Activated CD4-positive, alpha-beta memory T cell treated with anti-CD3 and anti-CD28 coated beads for 36 hours (primary cell): ENCODE results near the gene ADGRG3. TPM values are rescaled to one million over a fixed set of nuclear protein-coding genes. Genes with fewer than 3 reads are reported as not detected.

Experiments
- CTCF ChIA-PET: fragments of 350-600 bp; sonication (Branson Sonifier 250); formaldehyde crosslinking; loops from one replicate; lab custom pipeline; 2021; ENCODE audit warnings: antibody characterized with exemption, inconsistent platforms; lab: Charles Lee
- POLR2A ChIA-PET: fragments of 350-600 bp; sonication (Branson Sonifier 250); formaldehyde crosslinking; loops from one replicate; lab custom pipeline; 2021; ENCODE audit warnings: antibody characterized with exemption; lab: Charles Lee
- DNase-seq: peaks from one replicate; pipeline ENCODE4 v3.0.0-alpha.2; 2020
- H3K27ac Mint-ChIP-seq: one replicate; pipeline ENCODE4 v1.8.0; 2021; ENCODE audit warnings: mixed read lengths
- H3K27me3 Mint-ChIP-seq: one replicate; pipeline ENCODE4 v1.8.0; 2021; ENCODE audit warnings: mixed read lengths
- H3K36me3 Mint-ChIP-seq: one replicate; pipeline ENCODE4 v1.8.0; 2021; ENCODE audit warnings: mixed read lengths
- H3K4me1 Mint-ChIP-seq: one replicate; pipeline ENCODE4 v1.8.0; 2021; ENCODE audit warnings: low read depth, mixed read lengths
- H3K4me3 Mint-ChIP-seq: one replicate; pipeline ENCODE4 v1.8.0; 2021; ENCODE audit warnings: mild to moderate bottlenecking, mixed read lengths
- H3K9me3 Mint-ChIP-seq: one replicate; pipeline ENCODE4 v1.8.0; 2021; ENCODE audit warnings: mixed read lengths
- intact Hi-C: fragments of 100-400 bp; cut with micrococcal nuclease; formaldehyde crosslinking; loops from one replicate; pipeline ENCODE4 v1.15.1; 2023
- total RNA-seq, 2 experiments: library from RNA; stranded (reverse); gene quantifications; one replicate each; pipeline ENCODE4 v1.2.3, GENCODE V29; 2021

ADGRG3 gene
- total RNA-seq, 2 experiments from 2014 or later: not detected

DNA sequence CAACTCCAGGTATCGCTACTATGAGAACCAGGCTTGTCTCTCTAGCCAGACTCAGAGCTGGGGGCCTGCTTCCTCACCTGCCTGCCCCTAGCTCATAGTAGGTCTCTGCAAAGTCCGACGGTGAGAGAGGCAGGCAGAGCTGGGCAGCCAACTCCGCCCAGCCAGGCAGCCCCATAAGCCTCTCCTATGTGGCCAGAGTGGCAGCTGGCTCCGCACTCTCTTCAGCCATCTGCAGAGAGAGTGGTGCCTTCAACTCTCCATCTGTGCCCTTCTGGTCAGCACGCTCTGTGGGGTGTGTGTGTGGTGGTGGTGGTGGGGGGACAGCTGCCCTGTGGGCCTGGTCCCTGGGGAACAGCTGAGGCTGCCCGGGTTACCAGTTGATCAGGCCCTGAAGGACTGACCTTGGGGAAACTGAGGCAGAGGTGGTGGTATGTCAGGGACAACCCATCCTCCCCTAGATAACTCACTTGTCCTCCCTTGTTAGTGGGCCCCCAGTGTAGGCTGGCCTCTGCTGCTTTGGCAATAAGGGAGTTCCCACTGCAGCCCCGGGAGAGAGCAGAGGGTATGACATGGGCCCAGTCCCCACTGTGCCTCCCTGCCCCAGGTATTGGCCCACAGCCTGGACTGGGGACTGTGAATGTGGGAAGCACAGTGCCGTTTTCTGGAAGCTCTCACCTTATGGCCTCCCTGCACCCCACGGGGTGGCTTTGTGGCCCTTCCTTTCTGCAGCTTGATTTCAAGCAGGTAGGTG lies 41.5 kb upstream of the ADGRG3 start:
- Mint-ChIP-seq H3K4me1 (peaks cover 11% of the 10 kb centered on the region), H3K36me3 (no peaks in the 10 kb centered on the region), H3K9me3 (no peaks in the 10 kb centered on the region), H3K27me3 (peaks cover 25% of the 10 kb centered on the region), H3K27ac (no peak overlapping the region), H3K4me3 (no peak overlapping the region)
- no peak for DNase-seq
- CTCF ChIA-PET: interaction anchor here (1.1 to 1.3 kb wide), 2 partner anchors 25 to 51 kb away, joined by 4 to 6 read pairs; no protein-coding TSS in a partner anchor
- POLR2A ChIA-PET: no interaction called here
- intact Hi-C loops: loop anchor here (5.0 kb wide), 1 partner anchor 34 kb away; no protein-coding TSS in a partner anchor

GRCh38 chr16:57627184-57627871 lies 40.8 kb upstream of the ADGRG3 start:
- Mint-ChIP-seq H3K27ac (no peak overlapping the region), H3K36me3 (no peaks in the 10 kb centered on the region), H3K4me1 (peaks cover 11% of the 10 kb centered on the region), H3K9me3 (no peaks in the 10 kb centered on the region), H3K4me3 (no peak overlapping the region), H3K27me3 (peaks cover 25% of the 10 kb centered on the region)
- ChIA-PET CTCF (interaction anchor here (0.7 to 1.3 kb wide), 4 partner anchors 11 to 52 kb away, joined by 3 to 6 read pairs (median 4); no protein-coding TSS in a partner anchor), POLR2A (no interaction called here)
- DNase-seq: no peak
- intact Hi-C loops: loop anchor here (5.0 kb wide), 1 partner anchor 35 kb away; no protein-coding TSS in a partner anchor

GRCh38 chr16:57628008-57628781 lies 39.9 kb upstream of the ADGRG3 start, which contains the start of gene ADGRG1:
ADGRG1 (plus strand) TSS chr16:57628630; CDS start chr16:57650288, 21,658 bp downstream.
- POLR2A ChIA-PET: interaction anchor here (1.1 kb wide), 1 partner anchor 26 kb away, joined by 3 read pairs; no protein-coding TSS in a partner anchor
- Mint-ChIP-seq H3K27ac (no peak within 1 kb of the TSS), H3K4me1 (peaks cover 11% of the 10 kb centered on the region), H3K27me3 (peaks cover 25% of the 10 kb centered on the region), H3K4me3 (peak within 1 kb of the TSS; percentile 14), H3K36me3 (no peaks in the 10 kb centered on the region), H3K9me3 (no peaks in the 10 kb centered on the region)
- intact Hi-C loops: loop anchor here (1.0 to 5.0 kb wide), 2 partner anchors 19 to 36 kb away; no protein-coding TSS in a partner anchor
- CTCF ChIA-PET: interaction anchor here (0.7 to 1.7 kb wide), 9 partner anchors 10 to 53 kb away, joined by 3 to 9 read pairs (median 4); no protein-coding TSS in a partner anchor
- DNase-seq: peak; percentile 81

- H3K36me3 Mint-ChIP-seq: no peaks in the 10 kb centered on the region
- ChIA-PET CTCF (interaction anchor here (0.8 to 1.7 kb wide), 6 partner anchors 9 to 38 kb away, joined by 3 to 9 read pairs (median 4); no protein-coding TSS in a partner anchor), POLR2A (interaction anchor here (1.1 kb wide), 1 partner anchor 27 kb away, joined by 3 read pairs; no protein-coding TSS in a partner anchor)
- H3K27ac Mint-ChIP-seq: no peak overlapping the region
- no peak for DNase-seq
- H3K4me3 Mint-ChIP-seq: peak overlapping the region; percentile 14
- H3K9me3 Mint-ChIP-seq: no peaks in the 10 kb centered on the region
- peaks cover 25% of the 10 kb centered on the region for H3K27me3 Mint-ChIP-seq
- peaks cover 11% of the 10 kb centered on the region for H3K4me1 Mint-ChIP-seq
- intact Hi-C loops: loop anchor here (1.0 to 5.0 kb wide), 2 partner anchors 20 to 37 kb away; no protein-coding TSS in a partner anchor
These were observed 39.3 kb upstream of the ADGRG3 start for GRCh38 chr16:57628783-57629293.

DNA sequence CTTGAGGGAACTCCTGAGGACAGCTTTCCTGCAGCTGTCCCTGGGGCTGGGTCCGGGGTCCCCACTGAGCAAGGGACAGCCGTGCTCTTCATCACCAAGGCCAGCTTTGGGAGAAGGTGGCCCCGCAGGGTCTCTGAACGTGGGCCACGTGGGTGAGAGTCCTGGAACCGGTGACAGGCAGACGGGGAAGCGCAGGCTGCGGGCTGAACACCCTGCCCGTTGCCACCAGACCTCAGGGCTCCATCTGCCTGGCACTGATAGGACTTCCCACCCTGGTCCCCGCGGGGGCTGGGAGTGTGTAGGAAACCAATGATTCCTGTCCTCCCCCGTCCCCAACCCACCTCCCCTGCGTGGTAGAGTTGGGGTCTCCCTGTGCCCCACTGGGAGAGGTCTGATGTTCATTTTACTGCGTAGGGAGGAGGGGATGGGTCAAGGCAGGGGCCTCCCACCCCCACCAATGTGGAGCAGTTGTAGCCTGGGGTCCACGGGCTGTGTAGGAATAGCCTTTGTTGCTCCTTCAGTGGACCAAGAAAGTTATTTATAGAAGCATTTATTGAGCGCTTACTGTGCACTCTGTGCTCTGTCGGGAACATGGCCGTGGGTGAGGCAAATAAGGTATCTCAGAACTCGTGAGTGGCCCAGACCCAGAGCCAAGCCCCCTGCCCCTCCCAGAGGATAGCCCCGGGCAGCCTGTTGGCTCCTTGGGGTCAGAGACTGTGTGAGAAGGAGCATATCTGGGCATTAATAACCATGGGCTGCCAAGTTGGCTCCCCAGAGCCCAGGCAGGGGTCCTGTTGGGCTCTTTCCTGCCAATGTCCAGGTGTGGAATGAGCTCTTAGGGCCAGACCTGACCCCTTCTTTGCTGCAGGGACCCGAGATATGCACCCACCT lies 38.3 kb upstream of the ADGRG3 start:
- Mint-ChIP-seq H3K36me3 (no peaks in the 10 kb centered on the region), H3K27ac (no peak overlapping the region), H3K4me3 (no peak overlapping the region), H3K27me3 (peaks cover 25% of the 10 kb centered on the region), H3K9me3 (no peaks in the 10 kb centered on the region), H3K4me1 (peaks cover 11% of the 10 kb centered on the region)
- CTCF ChIA-PET: interaction anchor here (1.5 to 2.1 kb wide), 3 partner anchors 14 to 19 kb away, joined by 3 to 9 read pairs (median 8); no protein-coding TSS in a partner anchor
- DNase-seq: no peak
- POLR2A ChIA-PET: interaction anchor here (1.1 kb wide), 1 partner anchor 28 kb away, joined by 3 read pairs; no protein-coding TSS in a partner anchor
- intact Hi-C loops: loop anchor here (5.0 kb wide), 1 partner anchor 37 kb away; no protein-coding TSS in a partner anchor

- intact Hi-C loops: no loop called here
- no peaks in the 10 kb centered on the region for H3K9me3 Mint-ChIP-seq
- peaks cover 27% of the 10 kb centered on the region for H3K27me3 Mint-ChIP-seq
- H3K4me3 Mint-ChIP-seq: no peak overlapping the region
- no peak overlapping the region for H3K27ac Mint-ChIP-seq
- no peak for DNase-seq
- POLR2A ChIA-PET: no interaction called here
- H3K4me1 Mint-ChIP-seq: peaks cover 11% of the 10 kb centered on the region
- CTCF ChIA-PET: interaction anchor here (2.1 kb wide), 1 partner anchor 18 kb away, joined by 8 read pairs; no protein-coding TSS in a partner anchor
- no peaks in the 10 kb centered on the region for H3K36me3 Mint-ChIP-seq
These were observed 37.7 kb upstream of the ADGRG3 start for GRCh38 chr16:57630407-57630797.

DNA sequence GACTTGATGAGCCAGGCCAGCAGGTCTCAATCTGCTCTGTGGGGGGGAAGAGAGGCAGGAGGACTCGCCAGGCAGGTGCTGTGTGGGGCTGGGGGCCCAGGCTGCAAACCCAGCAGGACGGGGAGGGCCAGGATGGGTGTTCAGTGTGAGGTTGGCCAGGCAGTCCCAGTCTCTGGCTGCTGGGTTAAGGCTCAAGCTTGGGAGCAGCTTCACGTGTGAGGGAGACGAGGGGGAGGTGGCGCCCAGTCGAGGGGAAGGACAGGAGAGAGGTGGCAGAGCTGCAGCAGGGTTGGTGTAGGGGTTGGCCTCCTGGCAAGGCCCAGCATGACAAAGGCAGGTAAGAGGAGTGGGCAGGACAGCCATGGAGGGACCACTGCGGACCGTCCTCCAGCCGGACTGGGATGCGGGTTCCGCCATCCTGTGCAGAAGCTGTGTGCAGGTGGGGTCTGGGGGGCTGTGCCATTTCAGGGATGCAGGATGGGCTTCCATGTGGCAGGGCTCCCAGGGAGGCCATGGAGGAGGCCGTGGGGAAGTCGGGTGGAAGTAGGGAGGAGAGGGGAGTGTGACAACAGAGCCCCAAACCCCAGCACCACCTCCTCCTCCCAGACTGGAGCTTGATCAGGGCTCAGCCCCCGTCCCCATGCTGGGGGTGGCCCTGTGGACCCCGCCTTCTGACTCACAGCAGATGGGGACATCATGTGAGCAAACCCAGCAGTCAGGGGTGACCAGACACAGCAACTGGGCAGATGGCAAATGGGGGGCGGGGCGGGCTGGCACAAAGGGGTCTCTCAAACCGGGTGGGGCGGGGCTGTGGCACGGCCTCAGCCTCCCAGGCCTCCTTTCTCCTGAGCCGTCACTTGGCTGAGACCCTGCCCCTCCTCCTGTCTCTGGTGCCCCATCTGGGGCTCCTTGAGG lies 36.9 kb upstream of the ADGRG3 start:
- Mint-ChIP-seq H3K36me3 (no peaks in the 10 kb centered on the region), H3K4me1 (peaks cover 11% of the 10 kb centered on the region), H3K27me3 (peaks cover 27% of the 10 kb centered on the region), H3K9me3 (no peaks in the 10 kb centered on the region), H3K27ac (no peak overlapping the region), H3K4me3 (no peak overlapping the region)
- DNase-seq: no peak
- intact Hi-C loops: no loop called here
- POLR2A ChIA-PET: no interaction called here
- CTCF ChIA-PET: interaction anchor here (1.7 to 2.1 kb wide), 2 partner anchors 17 to 31 kb away, joined by 4 to 8 read pairs; no protein-coding TSS in a partner anchor

- Mint-ChIP-seq H3K27me3 (peaks cover 34% of the 10 kb centered on the region), H3K4me3 (no peak overlapping the region), H3K27ac (no peak overlapping the region), H3K36me3 (no peaks in the 10 kb centered on the region), H3K4me1 (peaks cover 11% of the 10 kb centered on the region), H3K9me3 (no peaks in the 10 kb centered on the region)
- DNase-seq: no peak
- ChIA-PET POLR2A (no interaction called here), CTCF (interaction anchor here (1.0 to 1.2 kb wide), 2 partner anchors 16 to 56 kb away, joined by 3 to 4 read pairs; no protein-coding TSS in a partner anchor)
- intact Hi-C loops: no loop called here
These were observed 35.5 kb upstream of the ADGRG3 start for GRCh38 chr16:57632568-57632967.

DNA sequence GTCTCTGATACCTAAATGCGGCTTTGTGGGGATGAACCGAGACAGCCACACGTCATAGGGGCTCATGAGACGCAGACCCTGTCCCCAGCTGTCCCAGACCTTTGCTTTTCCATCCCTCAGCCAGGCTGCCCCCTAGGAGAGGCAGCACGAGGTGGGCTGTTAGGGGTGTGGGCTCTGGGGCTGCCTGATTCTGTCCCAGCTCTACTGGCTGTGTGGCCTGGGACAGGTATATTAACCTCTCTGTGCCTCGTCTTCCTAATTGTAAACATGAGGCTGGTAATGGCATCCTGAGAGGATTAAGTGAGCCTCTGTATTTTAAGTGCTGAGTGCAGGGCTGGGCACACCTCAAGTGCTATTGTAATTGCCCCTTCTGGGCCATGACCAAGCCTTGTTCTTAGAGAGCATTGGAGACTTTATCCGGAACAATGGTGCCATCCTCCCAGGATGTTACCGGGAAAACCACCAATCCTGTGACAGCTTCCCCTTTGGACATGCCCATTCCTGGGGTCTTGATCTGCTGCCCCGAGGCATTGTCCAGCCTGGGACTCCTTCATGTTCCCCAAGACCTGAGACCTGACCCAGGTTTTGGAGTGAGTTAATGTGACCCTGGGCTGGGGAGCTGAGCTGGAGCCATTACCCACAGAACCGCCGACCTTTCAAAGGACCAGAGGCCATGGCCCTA lies 34.6 kb upstream of the ADGRG3 start:
- Mint-ChIP-seq H3K4me1 (peaks cover 7% of the 10 kb centered on the region), H3K36me3 (no peaks in the 10 kb centered on the region), H3K9me3 (no peaks in the 10 kb centered on the region), H3K4me3 (no peak overlapping the region), H3K27ac (no peak overlapping the region), H3K27me3 (peaks cover 37% of the 10 kb centered on the region)
- no peak for DNase-seq
- intact Hi-C loops: no loop called here
- ChIA-PET POLR2A (no interaction called here), CTCF (interaction anchor here (0.8 to 6.3 kb wide), 5 partner anchors 15 to 114 kb away, joined by 3 to 45 read pairs (median 4); no protein-coding TSS in a partner anchor)
